ENCODE results near the gene LMX1B.
"Not testable (repeated sequence)": the region's sequence is repeated elsewhere in the genome, so short reads cannot be mapped to it uniquely, and the experiment has no call there.

LMX1B gene

GRCh38 chr9:126699401-126699881, 85.7 kb downstream of the LMX1B start:
- DNase-seq: no peak

GRCh38 chr9:126700296-126700695, 86.6 kb downstream of the LMX1B start:
- DNase-seq: no peak

GRCh38 chr9:126700903-126701812, 87.4 kb downstream of the LMX1B start:
- no peak for DNase-seq

GRCh38 chr9:126701813-126702140, 88.0 kb downstream of the LMX1B start:
- no peak for DNase-seq

- DNase-seq: no peak
These were observed 88.6 kb downstream of the LMX1B start for GRCh38 chr9:126702151-126703001.

GRCh38 chr9:126703002-126703865, 89.5 kb downstream of the LMX1B start:
- no peak for DNase-seq

GRCh38 chr9:126703866-126704156, 90.1 kb downstream of the LMX1B start:
- DNase-seq: no peak

GRCh38 chr9:126704157-126704891, 90.6 kb downstream of the LMX1B start:
- DNase-seq: no peak

- DNase-seq: peak; percentile 49
These were observed 91.4 kb downstream of the LMX1B start for GRCh38 chr9:126704892-126705766.

- no peak for DNase-seq
These were observed 92.3 kb downstream of the LMX1B start for GRCh38 chr9:126705767-126706697.

- DNase-seq: no peak
These were observed 92.9 kb downstream of the LMX1B start for GRCh38 chr9:126706698-126707053.

- DNase-seq: no peak
These were observed 93.4 kb downstream of the LMX1B start for GRCh38 chr9:126707083-126707482.

- DNase-seq: not testable (repeated sequence)
These were observed 94.0 kb downstream of the LMX1B start for GRCh38 chr9:126707712-126708111.

GRCh38 chr9:126708178-126708577, 94.5 kb downstream of the LMX1B start:
- DNase-seq: no peak

GRCh38 chr9:126709241-126709640, 95.5 kb downstream of the LMX1B start:
- DNase-seq: no peak

GRCh38 chr9:126715382-126715781, 101.7 kb downstream of the LMX1B start:
- no peak for DNase-seq

- not testable (repeated sequence) for DNase-seq
These were observed 103.7 kb downstream of the LMX1B start for GRCh38 chr9:126717441-126717840.

GRCh38 chr9:126719618-126720031, 105.9 kb downstream of the LMX1B start:
- DNase-seq: peak; percentile 60

- DNase-seq: no peak
These were observed 106.3 kb downstream of the LMX1B start for GRCh38 chr9:126720036-126720435.
